GM13976 (cell line): ENCODE data around the gene ARHGAP42.
A peak's percentile ranks its signal among the peaks of the same experiment; 100 is the strongest.

ENCODE experiments used
- DNase-seq: peaks from one replicate; pipeline ENCODE4 v3.0.0; 2012; ENCODE audit warnings: low spot score
- CTCF ChIP-seq: IDR thresholded peaks from 2 replicates; pipeline ENCODE4 v1.5.1; 2012; ENCODE audit warnings: borderline replicate concordance, mild to moderate bottlenecking; ENCODE audit not compliant: insufficient read depth; ENCODE audit errors: extremely low read depth, missing control alignments, control extremely low read depth
- in situ Hi-C: fragments of 300-500 bp; cut with MboI; formaldehyde crosslinking; loops from one replicate; pipeline ENCODE4 v1.12.0; 2022; ENCODE audit warnings: low sequenced_read_pairs, mixed read lengths, inconsistent platforms; ENCODE audit not compliant: unreplicated experiment

Gene ARHGAP42

GRCh38 chr11:100847696-100848216 is 160.7 kb downstream of the ARHGAP42 start:
- in situ Hi-C loops = no loop called here
- no peak for DNase-seq
- TF ChIP-seq CTCF = no peak

- no peak for TF ChIP-seq CTCF
- in situ Hi-C loops = no loop called here
- DNase-seq = no peak
These were observed 162.2 kb downstream of the ARHGAP42 start for GRCh38 chr11:100849009-100849900.

- in situ Hi-C loops = loop anchor here (25.0 kb wide), 2 partner anchors 163 to 263 kb away; partner anchors contain the start of gene ARHGAP42
- DNase-seq = no peak
- TF ChIP-seq CTCF = no peak
These were observed 162.8 kb downstream of the ARHGAP42 start for GRCh38 chr11:100849901-100850235.

- in situ Hi-C loops = loop anchor here (25.0 kb wide), 2 partner anchors 164 to 264 kb away; partner anchors contain the start of gene ARHGAP42
- no peak for TF ChIP-seq CTCF
- no peak for DNase-seq
These were observed 164.1 kb downstream of the ARHGAP42 start for GRCh38 chr11:100851147-100851546.

- no peak for DNase-seq
- in situ Hi-C loops = loop anchor here (25.0 kb wide), 2 partner anchors 164 to 264 kb away; partner anchors contain the start of gene ARHGAP42
- TF ChIP-seq CTCF = no peak
These were observed 164.6 kb downstream of the ARHGAP42 start for GRCh38 chr11:100851584-100852152.

GRCh38 chr11:100855466-100856067 is 168.5 kb downstream of the ARHGAP42 start:
- in situ Hi-C loops = loop anchor here (25.0 kb wide), 2 partner anchors 168 to 268 kb away; partner anchors contain the start of gene ARHGAP42
- peak; percentile 22 for TF ChIP-seq CTCF
- no peak for DNase-seq
